Kidney epithelial cell (primary cell): Measurements from ENCODE around the gene XRCC4. TPM values are rescaled to one million over a fixed set of nuclear protein-coding genes. Genes with fewer than 3 reads are reported as not detected.
"Not testable (repeated sequence)": the region's sequence is repeated elsewhere in the genome, so short reads cannot be mapped to it uniquely, and the experiment has no call there.

Experiments
- DNase-seq: peaks from one replicate; pipeline ENCODE4 v3.0.0-alpha.2; 2010; ENCODE audit warnings: low read depth
- H3K27me3 ChIP-seq: 2 replicates; pipeline ENCODE4 v1.6.0; 2011; ENCODE audit warnings: low read length; ENCODE audit not compliant: control insufficient read depth, insufficient read depth
- H3K36me3 ChIP-seq: 2 replicates; pipeline ENCODE4 v1.5.1; 2011; ENCODE audit warnings: low read length; ENCODE audit not compliant: control insufficient read depth, insufficient read depth
- H3K4me3 ChIP-seq: 2 replicates; pipeline ENCODE4 v1.5.1; 2011; ENCODE audit warnings: low read depth, mild to moderate bottlenecking, control low read depth, low read length
- total RNA-seq: library from RNA; depleted of rRNA; stranded (reverse); fragments of >200 nt; gene quantifications from 2 replicates; pipeline ENCODE4 v1.2.3, GENCODE V29; 2015
- TF ChIP-seq, protein P1 (sequence below): IDR thresholded peaks from 2 replicates; pipeline ENCODE4 v1.5.1; 2011; ENCODE audit warnings: mild to moderate bottlenecking, moderate library complexity, low read length, control low read depth, inconsistent platforms; ENCODE audit not compliant: insufficient read depth, poor library complexity, severe bottlenecking

XRCC4 gene
- total RNA-seq, 1 donor from 2014 or later: 7.6 TPM

DNA sequence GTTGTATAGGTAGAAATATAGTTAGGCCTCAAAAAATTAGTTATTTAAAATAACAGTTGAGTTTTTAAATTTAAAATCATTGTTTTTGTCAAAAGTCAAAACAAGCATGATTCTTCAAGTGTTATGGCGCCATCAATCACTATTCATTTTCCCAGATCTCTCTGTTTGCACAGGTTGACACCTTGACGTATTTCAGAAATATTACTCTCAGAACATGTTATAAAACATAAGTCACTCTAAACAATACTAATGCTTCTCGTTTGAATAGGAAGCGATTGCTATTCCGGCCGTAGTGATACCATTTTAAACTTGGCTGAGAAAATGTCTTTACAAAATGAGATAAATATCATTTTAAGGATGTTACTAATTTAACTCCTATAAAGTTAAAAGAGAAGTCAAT lies 268.1 kb downstream of the XRCC4 start:
- TF ChIP-seq, protein P1, sequence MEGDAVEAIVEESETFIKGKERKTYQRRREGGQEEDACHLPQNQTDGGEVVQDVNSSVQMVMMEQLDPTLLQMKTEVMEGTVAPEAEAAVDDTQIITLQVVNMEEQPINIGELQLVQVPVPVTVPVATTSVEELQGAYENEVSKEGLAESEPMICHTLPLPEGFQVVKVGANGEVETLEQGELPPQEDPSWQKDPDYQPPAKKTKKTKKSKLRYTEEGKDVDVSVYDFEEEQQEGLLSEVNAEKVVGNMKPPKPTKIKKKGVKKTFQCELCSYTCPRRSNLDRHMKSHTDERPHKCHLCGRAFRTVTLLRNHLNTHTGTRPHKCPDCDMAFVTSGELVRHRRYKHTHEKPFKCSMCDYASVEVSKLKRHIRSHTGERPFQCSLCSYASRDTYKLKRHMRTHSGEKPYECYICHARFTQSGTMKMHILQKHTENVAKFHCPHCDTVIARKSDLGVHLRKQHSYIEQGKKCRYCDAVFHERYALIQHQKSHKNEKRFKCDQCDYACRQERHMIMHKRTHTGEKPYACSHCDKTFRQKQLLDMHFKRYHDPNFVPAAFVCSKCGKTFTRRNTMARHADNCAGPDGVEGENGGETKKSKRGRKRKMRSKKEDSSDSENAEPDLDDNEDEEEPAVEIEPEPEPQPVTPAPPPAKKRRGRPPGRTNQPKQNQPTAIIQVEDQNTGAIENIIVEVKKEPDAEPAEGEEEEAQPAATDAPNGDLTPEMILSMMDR: no peak
- Histone ChIP-seq H3K4me3 (no peak overlapping the region), H3K36me3 (no peaks in the 10 kb centered on the region), H3K27me3 (no peaks in the 10 kb centered on the region)
- no peak for DNase-seq

DNA sequence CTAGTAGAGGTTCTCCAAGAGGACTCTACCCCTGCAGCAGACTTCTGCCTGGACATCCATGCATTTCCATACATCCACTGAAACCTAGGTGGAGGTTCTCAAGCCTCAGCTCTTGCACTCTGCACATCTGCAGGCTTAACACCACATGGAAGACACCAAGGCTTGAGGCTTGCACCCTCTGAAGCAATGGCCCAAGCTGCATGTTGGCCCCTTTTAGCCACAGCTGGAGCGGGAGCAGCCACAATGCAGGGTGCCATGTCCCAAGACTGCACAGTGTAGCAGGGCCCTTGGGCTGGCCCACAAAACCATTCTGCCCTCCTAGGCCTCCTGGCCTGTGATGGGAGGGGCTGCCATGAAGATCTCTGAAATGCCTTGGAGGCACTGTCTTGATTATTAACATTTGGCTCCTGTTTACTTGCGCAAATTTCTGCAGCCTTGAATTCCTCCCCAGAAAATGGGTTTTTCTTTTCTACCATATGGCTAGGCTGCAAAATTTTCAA lies 271.0 kb downstream of the XRCC4 start:
- TF ChIP-seq, protein P1: no peak
- H3K4me3 ChIP-seq: no peak overlapping the region
- no peaks in the 10 kb centered on the region for H3K36me3 ChIP-seq

DNA sequence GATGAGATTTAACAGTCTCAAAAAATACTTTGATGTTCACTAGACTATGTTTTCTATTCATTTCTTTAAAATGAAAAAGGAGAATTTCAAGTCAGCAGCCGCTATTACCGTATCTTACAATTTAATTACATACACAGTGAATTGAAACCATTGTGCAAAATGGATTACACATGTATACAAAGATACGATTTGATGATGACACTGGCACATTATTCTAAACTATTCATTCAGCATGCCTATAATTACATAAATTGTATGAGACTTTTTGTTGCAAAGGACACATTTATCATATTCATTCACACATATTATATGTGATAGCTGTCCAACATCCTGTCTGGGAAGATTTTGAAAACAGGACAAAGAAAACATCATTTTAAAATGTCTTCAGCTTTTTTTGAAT lies 275.9 kb downstream of the XRCC4 start:
- TF ChIP-seq, protein P1: no peak
- H3K4me3 ChIP-seq: no peak overlapping the region
- H3K27me3 ChIP-seq: no peaks in the 10 kb centered on the region
- H3K36me3 ChIP-seq: no peaks in the 10 kb centered on the region
- no peak for DNase-seq

More for the DNA sequence above, 271.0 kb downstream of the XRCC4 start:
- no peaks in the 10 kb centered on the region for H3K27me3 ChIP-seq
- DNase-seq: no peak

DNA sequence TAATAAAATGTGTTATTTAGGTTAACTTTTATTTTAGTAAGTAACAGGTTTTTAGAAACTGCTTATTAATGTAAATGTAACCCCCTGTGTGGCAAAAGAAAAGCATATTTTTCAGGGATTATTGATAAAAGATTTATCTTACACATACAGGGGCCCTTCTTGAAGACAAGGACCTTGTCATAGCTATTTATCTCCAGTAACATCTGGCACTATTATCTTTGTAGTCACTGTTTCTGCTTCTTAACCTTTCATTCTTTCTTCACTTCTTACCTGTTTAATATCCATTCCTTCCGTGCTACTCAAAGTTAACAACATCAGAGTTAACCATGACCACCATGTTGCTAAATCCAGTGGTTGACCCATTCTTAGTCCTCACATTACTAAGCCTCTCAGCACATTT lies 276.4 kb downstream of the XRCC4 start:
- H3K27me3 ChIP-seq: no peaks in the 10 kb centered on the region
- no peak overlapping the region for H3K4me3 ChIP-seq
- TF ChIP-seq, protein P1: no peak
- DNase-seq: no peak
- H3K36me3 ChIP-seq: no peaks in the 10 kb centered on the region

DNA sequence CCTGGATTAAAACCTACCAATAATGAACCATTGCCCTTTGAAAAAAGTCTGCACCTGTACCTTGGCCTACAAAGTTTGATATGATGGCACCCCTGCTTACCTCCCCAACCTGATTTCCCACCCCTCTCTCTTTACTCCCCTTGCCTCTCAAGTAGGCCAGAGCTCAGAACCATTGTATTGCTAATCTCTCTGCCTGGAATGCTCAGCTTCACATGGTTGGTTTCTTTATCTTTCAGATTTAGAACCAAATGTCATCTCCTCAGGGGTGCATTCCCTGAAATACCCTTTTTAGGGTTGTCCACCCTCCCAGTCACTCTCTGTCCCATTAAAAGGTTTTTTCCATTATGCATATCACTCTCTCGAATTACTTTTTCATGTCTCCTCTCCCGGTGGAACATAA lies 277.6 kb downstream of the XRCC4 start:
- no peak for DNase-seq
- H3K27me3 ChIP-seq: no peaks in the 10 kb centered on the region
- TF ChIP-seq, protein P1: no peak
- H3K4me3 ChIP-seq: no peak overlapping the region
- H3K36me3 ChIP-seq: no peaks in the 10 kb centered on the region

DNA sequence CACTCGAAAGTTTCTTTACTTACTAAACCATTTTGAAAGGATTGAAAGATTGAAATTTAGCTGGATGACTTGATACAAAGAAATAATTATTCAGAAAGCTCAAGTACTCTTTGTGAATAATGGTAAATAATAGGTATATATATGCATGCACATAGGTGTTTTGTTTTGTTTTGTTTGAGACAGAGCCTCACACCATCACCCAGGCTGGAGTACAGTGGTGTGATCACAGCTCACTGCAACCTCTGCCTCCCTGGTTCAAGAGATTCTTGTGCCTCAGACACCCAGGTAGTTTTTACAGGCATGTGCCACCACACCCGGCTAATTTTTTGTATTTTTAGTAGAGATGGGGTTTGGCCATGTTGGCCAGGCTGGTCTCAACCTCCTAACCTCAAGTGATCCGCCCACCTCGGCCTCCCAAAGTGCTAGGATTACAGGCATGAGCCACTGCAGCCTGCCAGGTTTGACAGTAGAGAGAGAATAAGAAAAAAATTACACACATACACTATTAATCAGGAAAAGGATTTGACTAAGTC lies 278.2 kb downstream of the XRCC4 start:
- DNase-seq, H3K4me3 ChIP-seq, H3K27me3 ChIP-seq: not testable (repeated sequence)

More for the DNA sequence above, 278.2 kb downstream of the XRCC4 start:
- not testable (repeated sequence) for H3K36me3 ChIP-seq
